Adrenal gland (tissue), 12 donors: ENCODE data around the gene ZNF329. TPM values are rescaled to one million over a fixed set of nuclear protein-coding genes. Genes with fewer than 3 reads are reported as not detected.

Experiments
- DNase-seq, 7 donors: peaks; one replicate each; pipeline ENCODE4 v3.0.0-alpha.2; 2019 to 2020
- H3K27ac ChIP-seq, 5 donors: fragments of 200-600 bp; sonication (generic) in 4 of 5; 1 replicate in 3 of 5; 2 replicates in 2 of 5; pipeline versions ENCODE4 v1.5.1 to v1.8.0; 2016 to 2020; ENCODE audit warnings: mild to moderate bottlenecking in 1 of 5
- H3K27me3 ChIP-seq: fragments of 200-600 bp; 2 replicates; pipeline ENCODE4 v1.8.0; 2021
- H3K36me3 ChIP-seq, 2 donors: fragments of 200-600 bp; replicated peaks in 1 of 2; 1 replicate in 1 of 2; 2 replicates in 1 of 2; pipeline versions ENCODE4 v1.5.1 to v1.8.0; 2018 to 2022
- H3K4me1 ChIP-seq, 2 donors: fragments of 200-600 bp; replicated peaks in 1 of 2; 1 replicate in 1 of 2; 2 replicates in 1 of 2; pipeline versions ENCODE4 v1.5.1 to v1.8.0; 2018 to 2021
- H3K4me3 ChIP-seq, 4 donors: fragments of 200-600 bp; sonication (generic) in 3 of 4; one replicate each; pipeline ENCODE4 v1.5.1; 2016 to 2018
- H3K9me3 ChIP-seq, 3 donors: fragments of 200-600 bp; sonication (generic) in 1 of 3; replicated peaks in 1 of 3; 1 replicate in 2 of 3; 2 replicates in 1 of 3; pipeline versions ENCODE4 v1.5.1 to v1.8.0; 2016 to 2021
- POLR2A ChIP-seq, 2 donors: fragments of 450-650 bp; IDR thresholded peaks; one replicate each; pipeline ENCODE4 v1.6.1; 2017; ENCODE audit warnings: antibody characterized with exemption in 2 of 2, mild to moderate bottlenecking in 2 of 2, moderate library complexity in 1 of 2
- WGBS, 4 donors: extraction: QIAGEN DNeasy Blood & Tissue Kit in 2 of 4; methylation state at CpG; one replicate each; pipeline versions ENCODE4 v1.1.5 to v1.1.7; 2013 to 2017; 5-methylcytosine and 5-hydroxymethylcytosine counted together
- intact Hi-C, 2 donors: fragments of 100-400 bp; cut with DNase I; formaldehyde crosslinking; loops; one replicate each; pipeline versions ENCODE4 v1.14.1 to v1.15.0; 2022 to 2023
- polyA plus RNA-seq, 3 donors: library from polyadenylated mRNA; stranded (reverse); fragments of 200-250 nt in 2 of 3; fragments of 350-450 nt in 1 of 3; fragmentation: Illumina TruSeq in 1 of 3; extraction: RNeasy Lipid Tissue Mini Kit (QIAGEN cat#74804) in 1 of 3; gene quantifications; one replicate each; pipeline ENCODE4 v1.2.3, GENCODE V29; 2013 to 2014
- total RNA-seq, 9 donors: library from RNA; depleted of rRNA in 4 of 9; stranded (reverse); fragments of >200 nt in 4 of 9; fragments of 120-200 nt in 1 of 9; fragmentation: NEBNext Ultra II Directional in 1 of 9; extraction: Animal tissue kit (Norgen Biotek cat#: 25700) in 1 of 9; gene quantifications; one replicate each; pipeline versions ENCODE4 v1.1.0 to v1.2.4, GENCODE V29; 2013 to 2023
- TF ChIP-seq, protein P1 (sequence below), 6 experiments: fragments of 450-650 bp in 4 of 6; fragments of 200-600 bp in 2 of 6; sonication (generic) in 1 of 6; IDR thresholded peaks; 1 replicate in 5 of 6; 2 replicates in 1 of 6; pipeline versions ENCODE4 v1.5.1 to v1.8.0; 2016 to 2021; ENCODE audit warnings: antibody characterized with exemption in 6 of 6, mild to moderate bottlenecking in 2 of 6, moderate library complexity in 1 of 6
- donor health status: healthy with polysubstance abuse.
- donor health status: Bipolar disorder and iron deficiency.
- donor health status: DM: yes; HTN: yes; CAD: no.
- donor health status: DM: no; HTN: no; CAD: no.
- donor health status: DM: no; HTN: no; CAD: no.
- donor health status: DM: yes; HTN: yes; CAD: no.

ZNF329 gene
- total and polyA plus RNA-seq, 12 donors = 2.7 to 19.5 (median 9.7) TPM

DNA sequence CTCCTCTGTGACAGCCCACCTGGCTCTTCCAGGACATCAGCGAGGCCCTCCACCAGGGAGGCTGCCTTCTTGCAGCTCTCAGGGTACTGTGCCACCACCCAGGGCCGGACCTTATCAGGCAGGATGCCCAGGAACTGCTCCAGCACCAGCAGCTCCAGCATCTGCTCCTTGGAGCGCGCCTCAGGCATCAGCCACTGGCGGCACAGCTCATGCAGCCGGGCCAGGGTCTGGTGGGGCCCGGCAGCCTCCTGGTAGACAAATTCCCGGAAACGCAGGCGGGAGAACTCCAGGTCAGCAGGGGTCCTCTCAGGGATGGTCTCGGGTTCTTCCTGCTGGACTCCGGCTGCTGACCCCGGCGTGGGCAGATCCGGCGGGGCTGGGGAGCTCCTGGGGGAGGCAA is 60.7 kb downstream of the ZNF329 start:
- intact Hi-C loops = no loop called here
- TF ChIP-seq, protein P1, sequence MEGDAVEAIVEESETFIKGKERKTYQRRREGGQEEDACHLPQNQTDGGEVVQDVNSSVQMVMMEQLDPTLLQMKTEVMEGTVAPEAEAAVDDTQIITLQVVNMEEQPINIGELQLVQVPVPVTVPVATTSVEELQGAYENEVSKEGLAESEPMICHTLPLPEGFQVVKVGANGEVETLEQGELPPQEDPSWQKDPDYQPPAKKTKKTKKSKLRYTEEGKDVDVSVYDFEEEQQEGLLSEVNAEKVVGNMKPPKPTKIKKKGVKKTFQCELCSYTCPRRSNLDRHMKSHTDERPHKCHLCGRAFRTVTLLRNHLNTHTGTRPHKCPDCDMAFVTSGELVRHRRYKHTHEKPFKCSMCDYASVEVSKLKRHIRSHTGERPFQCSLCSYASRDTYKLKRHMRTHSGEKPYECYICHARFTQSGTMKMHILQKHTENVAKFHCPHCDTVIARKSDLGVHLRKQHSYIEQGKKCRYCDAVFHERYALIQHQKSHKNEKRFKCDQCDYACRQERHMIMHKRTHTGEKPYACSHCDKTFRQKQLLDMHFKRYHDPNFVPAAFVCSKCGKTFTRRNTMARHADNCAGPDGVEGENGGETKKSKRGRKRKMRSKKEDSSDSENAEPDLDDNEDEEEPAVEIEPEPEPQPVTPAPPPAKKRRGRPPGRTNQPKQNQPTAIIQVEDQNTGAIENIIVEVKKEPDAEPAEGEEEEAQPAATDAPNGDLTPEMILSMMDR (IDR thresholded peaks at IDR 0.05) = no peak
- no peak for TF ChIP-seq POLR2A (IDR thresholded peaks at IDR 0.05)
- WGBS, 4 donors = 83 to 97% (median 96%) methylated on average over 7 to 16 of the region's 16 CpGs
- H3K36me3 ChIP-seq = peaks cover 0 to 12% of the 10 kb centered on the region in 2 donors
- peaks cover 0 to 10% (median 0%) of the 10 kb centered on the region in 3 donors for H3K9me3 ChIP-seq
- no peaks in the 10 kb centered on the region for H3K27me3 ChIP-seq
- no peak for DNase-seq
- no peak overlapping the region for H3K4me3 ChIP-seq
- H3K27ac ChIP-seq = no peak overlapping the region
- no peaks in the 10 kb centered on the region for H3K4me1 ChIP-seq

DNA sequence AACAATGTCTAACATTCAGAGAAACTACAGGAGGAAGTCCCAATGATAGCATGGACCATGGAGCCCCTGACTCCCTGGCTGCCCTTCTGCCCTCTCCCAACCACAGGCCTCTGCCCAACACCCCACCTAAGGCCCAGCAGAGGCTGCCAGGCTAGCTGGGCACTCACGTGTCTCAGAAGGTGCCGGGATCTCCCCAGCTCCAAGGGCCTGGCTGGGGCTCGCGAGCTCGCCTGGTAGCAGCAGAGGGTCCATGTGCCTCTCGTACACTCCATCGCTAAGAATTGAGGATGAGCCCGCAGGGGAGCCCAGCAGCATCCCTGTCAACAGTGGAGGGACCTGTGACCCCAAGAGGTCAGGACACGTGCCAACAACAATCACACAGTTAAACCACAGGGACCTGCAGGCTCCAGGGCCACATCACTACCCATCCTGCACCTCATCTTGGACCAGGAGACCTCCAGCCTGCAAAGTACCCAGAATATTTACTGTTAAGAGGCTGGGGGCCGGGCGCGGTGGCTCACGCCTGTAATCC is 62.0 kb downstream of the ZNF329 start:
- Histone ChIP-seq H3K4me1 (no peaks in the 10 kb centered on the region), H3K4me3 (no peak overlapping the region), H3K9me3 (peaks cover 0 to 20% (median 0%) of the 10 kb centered on the region in 3 donors), H3K27me3 (no peaks in the 10 kb centered on the region), H3K27ac (no peak overlapping the region), H3K36me3 (peaks cover 0 to 12% of the 10 kb centered on the region in 2 donors)
- TF ChIP-seq POLR2A (IDR thresholded peaks at IDR 0.05) = no peak
- TF ChIP-seq, protein P1 (IDR thresholded peaks at IDR 0.05) = no peak
- DNase-seq = no peak
- WGBS, 4 donors = 95 to 98% (median 96%) methylated on average over 6 to 13 of the region's 13 CpGs
- intact Hi-C loops = no loop called here

DNA sequence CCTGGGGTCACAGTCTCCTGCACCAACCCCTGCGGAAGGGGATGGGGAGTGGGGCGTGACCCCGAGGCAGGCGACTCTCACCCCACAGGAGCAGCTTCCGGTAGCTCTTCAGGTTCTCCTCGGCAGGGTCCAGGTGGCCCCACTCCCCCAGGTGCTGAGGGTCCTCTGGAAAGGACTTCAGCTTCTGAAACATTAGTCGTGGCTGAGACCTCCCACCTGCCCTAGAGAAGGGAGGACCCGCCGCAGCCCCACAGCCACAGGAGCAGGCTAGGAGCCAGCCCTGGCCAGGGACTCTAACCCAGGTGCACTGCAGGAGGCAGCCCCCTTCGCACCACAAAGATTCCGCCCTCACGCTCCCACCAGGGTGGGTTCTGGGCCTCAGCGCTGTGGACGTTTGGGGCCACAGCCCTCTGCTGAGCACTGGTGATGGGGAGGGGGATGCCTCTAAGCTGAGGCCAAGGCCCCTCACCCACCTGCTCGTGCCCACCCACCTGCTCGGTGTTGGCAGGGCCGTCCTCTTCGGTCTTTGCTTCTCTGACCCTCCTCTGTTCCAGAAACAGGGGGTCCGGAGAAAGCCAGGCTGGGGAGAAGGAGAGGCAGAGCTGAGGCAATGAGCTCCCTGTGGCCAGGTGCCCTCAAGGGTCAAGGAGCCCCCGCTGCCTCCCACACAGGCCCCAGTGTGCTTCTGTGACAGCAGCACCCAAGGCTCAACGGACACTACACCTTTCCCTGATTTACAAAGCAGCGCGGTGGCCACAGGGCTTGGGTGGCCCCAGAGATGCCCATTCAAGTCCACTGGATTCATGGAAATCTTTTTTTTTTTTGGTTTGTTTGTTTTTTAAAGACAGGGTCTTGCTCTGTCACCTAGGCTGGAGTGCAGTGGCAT is 63.5 kb downstream of the ZNF329 start:
- intact Hi-C loops = no loop called here
- Histone ChIP-seq H3K27ac (no peak overlapping the region), H3K4me1 (no peaks in the 10 kb centered on the region), H3K4me3 (no peak overlapping the region), H3K27me3 (no peaks in the 10 kb centered on the region), H3K36me3 (peaks cover 0 to 12% of the 10 kb centered on the region in 2 donors), H3K9me3 (peaks cover 0 to 32% (median 0%) of the 10 kb centered on the region in 3 donors)
- TF ChIP-seq, protein P1 (IDR thresholded peaks at IDR 0.05) = no peak
- TF ChIP-seq POLR2A (IDR thresholded peaks at IDR 0.05) = no peak
- no peak for DNase-seq
- 94 to 96% (median 95%) methylated on average over 12 to 23 of the region's 23 CpGs for WGBS, 4 donors

DNA sequence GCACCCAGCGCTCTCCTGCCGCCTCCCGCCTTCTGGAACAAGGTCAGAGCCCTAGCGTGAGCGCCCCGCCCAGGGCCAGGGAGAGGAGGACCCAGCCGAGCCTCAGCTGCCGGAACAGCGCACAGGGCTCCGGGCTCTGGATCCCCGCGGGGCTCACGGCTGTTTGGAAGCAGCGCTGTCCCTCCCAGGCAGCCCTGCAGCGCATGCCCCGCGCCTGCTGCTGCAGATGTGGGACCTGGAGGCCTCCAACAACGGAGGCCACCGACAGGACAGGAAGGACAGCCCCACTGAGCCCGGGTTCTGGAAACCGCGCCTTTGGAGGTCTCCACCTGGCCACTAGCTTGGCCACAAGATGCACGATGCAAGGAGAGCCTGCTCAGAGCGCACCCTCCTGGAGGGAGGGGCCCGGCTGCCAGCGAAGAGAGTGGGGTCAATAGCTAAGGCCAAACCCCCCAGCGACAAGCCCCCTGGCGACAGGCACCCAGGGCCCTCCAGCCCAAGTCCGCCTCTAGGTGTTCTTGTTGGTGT is 65.2 kb downstream of the ZNF329 start:
- no peak overlapping the region for H3K4me3 ChIP-seq
- 93 to 96% (median 93%) methylated on average over 15 to 29 of the region's 29 CpGs; no CpG with 5 or more reads in 1 of the 4 donors for WGBS, 4 donors
- peaks cover 0 to 43% (median 0%) of the 10 kb centered on the region in 3 donors for H3K9me3 ChIP-seq
- H3K36me3 ChIP-seq = peaks cover 0 to 12% of the 10 kb centered on the region in 2 donors
- intact Hi-C loops = no loop called here
- H3K27ac ChIP-seq = no peak overlapping the region
- no peaks in the 10 kb centered on the region for H3K27me3 ChIP-seq
- H3K4me1 ChIP-seq = no peaks in the 10 kb centered on the region
- no peak for DNase-seq
- TF ChIP-seq, protein P1 (IDR thresholded peaks at IDR 0.05) = no peak
- no peak for TF ChIP-seq POLR2A (IDR thresholded peaks at IDR 0.05)
